ENCODE data around the gene CACNA1S.

The CACNA1S gene

GRCh38 chr1:201091256-201091655, 21.0 kb downstream of the CACNA1S start:
- DNase-seq, result no peak

GRCh38 chr1:201090541-201090940, 21.7 kb downstream of the CACNA1S start:
- DNase-seq, result no peak

- no peak for DNase-seq
Measured at GRCh38 chr1:201089596-201089995, 22.6 kb downstream of the CACNA1S start.

- DNase-seq, result no peak
Measured at GRCh38 chr1:201088901-201089525, 23.2 kb downstream of the CACNA1S start.

GRCh38 chr1:201088395-201088794, 23.8 kb downstream of the CACNA1S start:
- no peak for DNase-seq

GRCh38 chr1:201085902-201086735, 26.1 kb downstream of the CACNA1S start:
- no peak for DNase-seq

GRCh38 chr1:201084295-201084694, 27.9 kb downstream of the CACNA1S start:
- no peak for DNase-seq

- no peak for DNase-seq
Measured at GRCh38 chr1:201083741-201084140, 28.5 kb downstream of the CACNA1S start.

GRCh38 chr1:201080135-201080534, 32.1 kb downstream of the CACNA1S start:
- DNase-seq, result no peak

- DNase-seq, result no peak
Measured at GRCh38 chr1:201077736-201078135, 34.5 kb downstream of the CACNA1S start.

- no peak for DNase-seq
Measured at GRCh38 chr1:201077116-201077515, 35.1 kb downstream of the CACNA1S start.

- DNase-seq, result no peak
Measured at GRCh38 chr1:201076092-201076491, 36.1 kb downstream of the CACNA1S start.

- DNase-seq, result no peak
Measured at GRCh38 chr1:201074018-201074417, 38.2 kb downstream of the CACNA1S start.

GRCh38 chr1:201072922-201073321, 39.3 kb downstream of the CACNA1S start:
- no peak for DNase-seq

GRCh38 chr1:201072149-201072548, 40.1 kb downstream of the CACNA1S start:
- DNase-seq, result no peak

- no peak for DNase-seq
Measured at GRCh38 chr1:201069636-201070035, 42.6 kb downstream of the CACNA1S start.

- no peak for DNase-seq
Measured at GRCh38 chr1:201068976-201069375, 43.2 kb downstream of the CACNA1S start.

- no peak for DNase-seq
Measured at GRCh38 chr1:201066986-201067385, 45.2 kb downstream of the CACNA1S start.

- DNase-seq, result no peak
Measured at GRCh38 chr1:201065686-201066085, 46.5 kb downstream of the CACNA1S start.

- no peak for DNase-seq
Measured at GRCh38 chr1:201064806-201065205, 47.4 kb downstream of the CACNA1S start.

GRCh38 chr1:201063145-201063544, 49.1 kb downstream of the CACNA1S start:
- DNase-seq, result no peak

GRCh38 chr1:201062511-201063091, 49.6 kb downstream of the CACNA1S start:
- no peak for DNase-seq

GRCh38 chr1:201061886-201062285, 50.3 kb downstream of the CACNA1S start:
- no peak for DNase-seq

GRCh38 chr1:201061049-201061448, 51.2 kb downstream of the CACNA1S start:
- DNase-seq, result no peak
